ENCODE measurements around the gene ZNF554. TPM values are rescaled to one million over a fixed set of nuclear protein-coding genes. Genes with fewer than 3 reads are reported as not detected.

The ZNF554 gene
- total and polyA plus RNA-seq, 2 of the 8 experiments (the other 6 are each of a cell fraction or from before 2014, with no cell fraction given) = 1.8 to 5.7 TPM

DNA sequence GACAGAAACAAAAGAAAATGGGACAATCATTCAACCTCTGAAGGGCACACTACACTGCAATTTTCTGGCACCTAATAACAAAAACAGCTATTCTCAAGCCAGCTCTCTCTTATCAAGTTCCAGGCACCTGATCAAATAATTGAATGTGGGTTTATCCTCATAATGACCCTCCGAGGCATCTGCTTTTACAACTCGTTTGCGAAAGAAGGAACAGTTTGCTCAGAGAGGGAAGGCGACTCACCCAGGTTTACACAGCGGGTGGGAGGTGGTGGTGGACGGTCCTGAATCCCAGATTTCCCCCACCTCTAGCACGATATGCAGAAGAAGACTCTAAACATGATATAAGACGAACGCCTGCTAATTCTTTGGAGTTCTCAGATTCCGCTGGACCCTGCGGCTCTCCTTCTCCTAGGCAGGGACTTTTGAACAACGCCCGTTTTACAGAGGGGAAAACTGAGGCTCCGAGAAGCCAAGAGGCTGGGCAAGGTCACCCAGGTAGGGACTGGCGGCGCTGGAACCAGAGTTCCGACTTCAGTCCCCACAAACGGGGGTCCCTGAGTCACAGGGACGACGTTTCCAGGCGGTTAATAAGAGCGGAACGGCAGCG is 37.2 kb upstream of the ZNF554 start:
- no peak overlapping the region for H2BK12ac ChIP-seq (ENCODE audit: low read depth, low read length)
- H3K23me2 ChIP-seq (ENCODE audit: low read depth, low read length) = peaks cover 10% of the 10 kb centered on the region
- POLR2A ChIA-PET (ENCODE audit: partially characterized antibody) = interaction anchor here (1.3 to 1.6 kb wide), 3 partner anchors 28 to 355 kb away, joined by 3 to 4 read pairs (median 3); partner anchors contain the start of gene TIMM13
- no peaks in the 10 kb centered on the region for H3K9me3 ChIP-seq (ENCODE audit: insufficient read depth in 2 of 2, low read depth in 1 of 2, low read length in 1 of 2)
- no peak overlapping the region; the same call in 1 of the 2 replicates for H3K18ac ChIP-seq (ENCODE audit: extremely low read depth, low read length)
- FAIRE-seq (no peak), DNase-seq (ENCODE audit: low read depth in 1 of 2, low spot score in 2 of 2) (no peak)
- CTCF ChIA-PET (ENCODE audit: partially characterized antibody) = interaction anchor here (0.8 to 1.9 kb wide), 5 partner anchors 56 to 845 kb away, joined by 3 to 9 read pairs (median 3); no protein-coding TSS in a partner anchor
- peak overlapping the region; percentile 63 to 91 (median 86) for H3K4me3 ChIP-seq (ENCODE audit: extremely low read depth in 1 of 4, insufficient read depth in 2 of 4, low read depth in 3 of 4, low read length in 4 of 4)
- H3K27me3 ChIP-seq (replicated peaks in 1 of 4; ENCODE audit: control insufficient read depth in 3 of 4, extremely low read depth in 1 of 4, insufficient read depth in 3 of 4, low read length in 3 of 4) = no peaks in the 10 kb centered on the region
- H3K23ac ChIP-seq (ENCODE audit: insufficient read length) = no peak overlapping the region
- peak overlapping the region; percentile 30 for H4K5ac ChIP-seq (ENCODE audit: insufficient read length, low read depth, low read length)
- no peak overlapping the region for H2BK120ac ChIP-seq (replicated peaks; ENCODE audit: low read depth, low read length)
- TF ChIP-seq POU5F1 (IDR thresholded peaks at IDR 0.05; ENCODE audit: low read depth, low read length) (no peak), RBBP5 (IDR thresholded peaks at IDR 0.05; ENCODE audit: borderline replicate concordance, low read depth, low read length) (no peak), KDM1A (IDR thresholded peaks at IDR 0.05; ENCODE audit: borderline replicate concordance, low read length) (0 out of 2 replicates have a peak, but pooled peaks have one; percentile 45), SUZ12 (IDR thresholded peaks at IDR 0.05; ENCODE audit: low read length) (no peak)
- no peak overlapping the region for H2BK20ac ChIP-seq (ENCODE audit: low read length)
- H3K36me3 ChIP-seq (ENCODE audit: control insufficient read depth in 2 of 4, insufficient read depth in 4 of 4, low read length in 3 of 4) = no peaks in the 10 kb centered on the region
- H4K91ac ChIP-seq (replicated peaks; ENCODE audit: insufficient read length, low read length) = peak overlapping the region; percentile 79
- no peak overlapping the region for H3K14ac ChIP-seq (ENCODE audit: insufficient read length)
- H3K56ac ChIP-seq (replicated peaks; ENCODE audit: insufficient read length, low read depth, low read length) = peak overlapping the region; percentile 74
- no peak overlapping the region for H2AK5ac ChIP-seq (ENCODE audit: low read depth, low read length)
- H3K79me1 ChIP-seq (ENCODE audit: low read depth, low read length) = peaks cover 9% of the 10 kb centered on the region; the same call in 1 of the 2 replicates
- no peak overlapping the region for H2AFZ ChIP-seq (ENCODE audit: low read length)
- H3K4me2 ChIP-seq (ENCODE audit: insufficient read depth in 1 of 2, low read depth in 2 of 2, low read length in 2 of 2) = peak overlapping the region; percentile 75 to 80
- H3K4me1 ChIP-seq (replicated peaks in 1 of 4; ENCODE audit: control insufficient read depth in 3 of 4, insufficient read depth in 4 of 4, low read length in 3 of 4) = peaks cover 0 to 6% (median 2%) of the 10 kb centered on the region in 4 experiments; a peak in 4 of 7 replicates
- H3K27ac ChIP-seq (ENCODE audit: low read depth, low read length) = peak overlapping the region; percentile 64
- H2BK5ac ChIP-seq (ENCODE audit: low read depth, low read length) = 0 out of 2 replicates have a peak overlapping the region, but pooled peaks have one; percentile 44
- H3K79me2 ChIP-seq (ENCODE audit: control insufficient read depth in 1 of 2, insufficient read depth in 2 of 2, low read length in 2 of 2) = peaks cover 58 to 74% of the 10 kb centered on the region in 2 experiments
- H3K9ac ChIP-seq (replicated peaks in 1 of 4; ENCODE audit: extremely low read depth in 1 of 4, low read depth in 3 of 4, low read length in 3 of 4) = peak overlapping the region; percentile 78 to 85 (median 82)
- H2BK15ac ChIP-seq (ENCODE audit: low read length) = no peak overlapping the region
- peaks cover 9 to 26% of the 10 kb centered on the region in 2 experiments for H4K20me1 ChIP-seq (replicated peaks in 1 of 2; ENCODE audit: control insufficient read depth in 1 of 2, insufficient read depth in 2 of 2, low read length in 2 of 2)
- peak overlapping the region; percentile 66 for H3K4ac ChIP-seq (replicated peaks; ENCODE audit: insufficient read length, low read depth, low read length)
- 9% methylated on average over 24 of the region's 24 CpGs; no CpG with 5 or more reads in 1 of the 2 experiments for WGBS, 2 experiments (ENCODE audit: extremely low coverage in 1 of 2, insufficient coverage in 1 of 2, insufficient read length in 1 of 2, insufficient replicate concordance in 2 of 2, low coverage in 1 of 2, low lambda C conversion rate in 2 of 2, missing lambda C conversion rate in 1 of 2)
- H4K8ac ChIP-seq (ENCODE audit: extremely low read depth, insufficient read depth, low read length) = peak overlapping the region; percentile 96
